Ascending aorta (tissue), 2 donors: ENCODE measurements around the gene REXO1. TPM values are rescaled to one million over a fixed set of nuclear protein-coding genes. Genes with fewer than 3 reads are reported as not detected.
A peak's percentile ranks its signal among the peaks of the same experiment; 100 is the strongest.
"Not testable (repeated sequence)": the region's sequence is repeated elsewhere in the genome, so short reads cannot be mapped to it uniquely, and the experiment has no call there.

Experiments used
- DNase-seq, 2 donors: peaks; one replicate each; pipeline ENCODE4 v3.0.0-alpha.2; 2019; ENCODE audit warnings: low spot score in 2 of 2
- H3K27ac ChIP-seq, 2 donors: fragments of 200-600 bp; sonication (generic); one replicate each; pipeline ENCODE4 v1.5.1; 2016 to 2017; ENCODE audit warnings: mild to moderate bottlenecking in 1 of 2
- H3K27me3 ChIP-seq: fragments of 200-600 bp; sonication (generic); one replicate; pipeline ENCODE4 v1.5.1; 2017
- H3K36me3 ChIP-seq, 2 donors: fragments of 200-600 bp; sonication (generic); one replicate each; pipeline ENCODE4 v1.5.1; 2016
- H3K4me1 ChIP-seq, 2 donors: fragments of 200-600 bp; sonication (generic); one replicate each; pipeline ENCODE4 v1.5.1; 2016 to 2017; ENCODE audit warnings: mild to moderate bottlenecking in 1 of 2
- H3K4me3 ChIP-seq, 2 donors: fragments of 200-600 bp; sonication (generic); one replicate each; pipeline ENCODE4 v1.5.1; 2016 to 2017; ENCODE audit warnings: mild to moderate bottlenecking in 1 of 2
- H3K9me3 ChIP-seq, 2 donors: fragments of 200-600 bp; sonication (generic); one replicate each; pipeline ENCODE4 v1.5.1; 2016
- intact Hi-C: fragments of 100-400 bp; cut with DNase I; formaldehyde crosslinking; loops from one replicate; pipeline ENCODE4 v1.15.1; 2023
- total RNA-seq: library from RNA; depleted of rRNA; stranded (reverse); fragments of >200 nt; gene quantifications from one replicate; pipeline ENCODE4 v1.1.0, GENCODE V29; 2016
- TF ChIP-seq, protein P1 (sequence below), 3 experiments: fragments of 200-600 bp in 2 of 3; fragments of 450-650 bp in 1 of 3; sonication (generic) in 2 of 3; IDR thresholded peaks; one replicate each; pipeline ENCODE4 v1.5.1; 2016 to 2019; ENCODE audit warnings: antibody characterized with exemption in 3 of 3, mild to moderate bottlenecking in 1 of 3, moderate library complexity in 1 of 3

Gene REXO1
- total RNA-seq, 1 donor from 2014 or later = 45.1 TPM

DNA sequence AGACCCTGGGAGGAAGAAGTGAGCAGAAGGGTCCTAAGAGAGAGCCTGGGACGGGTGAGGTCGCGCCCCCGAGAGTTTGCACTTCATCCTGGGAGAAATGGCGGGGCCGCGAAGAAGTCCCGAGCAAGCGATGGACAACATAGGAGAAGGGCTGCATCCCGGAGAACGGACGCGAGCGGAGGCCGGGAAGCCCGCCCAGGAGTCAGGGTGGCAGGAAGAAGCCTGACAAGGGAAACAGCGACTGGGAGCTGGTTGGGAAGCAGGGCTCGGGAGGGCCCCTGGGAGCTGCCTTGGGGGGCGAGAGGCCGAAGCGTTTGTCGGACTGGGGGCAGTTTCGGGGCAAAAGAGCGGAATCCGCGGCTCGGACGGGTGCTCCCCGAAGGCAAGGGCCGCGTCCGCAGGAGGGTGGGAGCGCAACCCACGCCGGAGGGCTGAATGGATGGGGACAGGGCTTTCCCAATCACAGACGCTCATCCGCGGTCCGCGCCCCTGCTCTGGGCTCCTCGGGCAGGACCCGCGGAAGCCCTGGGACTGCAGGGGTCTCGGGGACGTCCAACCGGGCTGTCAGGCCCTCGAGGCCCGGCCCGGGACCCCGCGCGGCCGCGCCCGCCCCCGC is 36.5 kb upstream of the REXO1 start:
- H3K4me1 ChIP-seq = peaks cover 15 to 26% of the 10 kb centered on the region in 2 donors
- H3K4me3 ChIP-seq = peak overlapping the region; percentile 93 to 100
- H3K9me3 ChIP-seq = no peaks in the 10 kb centered on the region
- peaks cover 0 to 3% of the 10 kb centered on the region in 2 donors for H3K36me3 ChIP-seq
- peak overlapping the region; percentile 84 to 88 for H3K27ac ChIP-seq
- H3K27me3 ChIP-seq = no peaks in the 10 kb centered on the region
- no peak for DNase-seq
- intact Hi-C loops = loop anchor here (1.0 to 2.0 kb wide), 3 partner anchors 9 to 20 kb away; partner anchors contain the start of genes ADAT3 and SCAMP4
- TF ChIP-seq, protein P1, sequence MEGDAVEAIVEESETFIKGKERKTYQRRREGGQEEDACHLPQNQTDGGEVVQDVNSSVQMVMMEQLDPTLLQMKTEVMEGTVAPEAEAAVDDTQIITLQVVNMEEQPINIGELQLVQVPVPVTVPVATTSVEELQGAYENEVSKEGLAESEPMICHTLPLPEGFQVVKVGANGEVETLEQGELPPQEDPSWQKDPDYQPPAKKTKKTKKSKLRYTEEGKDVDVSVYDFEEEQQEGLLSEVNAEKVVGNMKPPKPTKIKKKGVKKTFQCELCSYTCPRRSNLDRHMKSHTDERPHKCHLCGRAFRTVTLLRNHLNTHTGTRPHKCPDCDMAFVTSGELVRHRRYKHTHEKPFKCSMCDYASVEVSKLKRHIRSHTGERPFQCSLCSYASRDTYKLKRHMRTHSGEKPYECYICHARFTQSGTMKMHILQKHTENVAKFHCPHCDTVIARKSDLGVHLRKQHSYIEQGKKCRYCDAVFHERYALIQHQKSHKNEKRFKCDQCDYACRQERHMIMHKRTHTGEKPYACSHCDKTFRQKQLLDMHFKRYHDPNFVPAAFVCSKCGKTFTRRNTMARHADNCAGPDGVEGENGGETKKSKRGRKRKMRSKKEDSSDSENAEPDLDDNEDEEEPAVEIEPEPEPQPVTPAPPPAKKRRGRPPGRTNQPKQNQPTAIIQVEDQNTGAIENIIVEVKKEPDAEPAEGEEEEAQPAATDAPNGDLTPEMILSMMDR (IDR thresholded peaks at IDR 0.05) = peak in 1 of 3 experiments; percentile 1

DNA sequence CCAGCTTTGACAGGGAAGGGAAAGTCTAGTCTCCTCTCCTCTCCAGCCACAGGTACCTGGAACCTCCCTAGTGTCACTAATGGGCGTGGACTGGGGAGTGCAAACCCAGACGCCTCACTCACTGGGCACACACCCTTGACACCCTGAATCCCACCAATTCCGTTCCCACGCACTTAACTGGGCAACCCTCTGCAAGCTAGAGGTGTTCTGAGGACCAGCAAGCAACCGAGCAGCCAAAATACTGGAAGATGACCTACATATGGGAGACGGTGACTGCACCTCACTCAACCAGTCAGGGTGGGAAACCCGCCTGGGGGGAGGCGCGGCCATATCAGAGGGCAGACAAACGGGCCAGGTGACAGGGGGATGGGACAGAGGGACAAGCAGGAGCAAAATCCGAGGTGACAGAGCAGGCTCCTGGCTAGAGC is 36.0 kb upstream of the REXO1 start:
- no peak for DNase-seq
- intact Hi-C loops = loop anchor here (2.0 kb wide), 2 partner anchors 20 kb away; partner anchors contain the start of genes ADAT3 and SCAMP4
- Histone ChIP-seq H3K27me3 (no peaks in the 10 kb centered on the region), H3K36me3 (peaks cover 0 to 3% of the 10 kb centered on the region in 2 donors), H3K4me3 (peak overlapping the region; percentile 93 to 100), H3K9me3 (no peaks in the 10 kb centered on the region), H3K27ac (peak overlapping the region; percentile 84 to 88), H3K4me1 (peaks cover 15 to 26% of the 10 kb centered on the region in 2 donors)
- TF ChIP-seq, protein P1 (IDR thresholded peaks at IDR 0.05) = no peak

DNA sequence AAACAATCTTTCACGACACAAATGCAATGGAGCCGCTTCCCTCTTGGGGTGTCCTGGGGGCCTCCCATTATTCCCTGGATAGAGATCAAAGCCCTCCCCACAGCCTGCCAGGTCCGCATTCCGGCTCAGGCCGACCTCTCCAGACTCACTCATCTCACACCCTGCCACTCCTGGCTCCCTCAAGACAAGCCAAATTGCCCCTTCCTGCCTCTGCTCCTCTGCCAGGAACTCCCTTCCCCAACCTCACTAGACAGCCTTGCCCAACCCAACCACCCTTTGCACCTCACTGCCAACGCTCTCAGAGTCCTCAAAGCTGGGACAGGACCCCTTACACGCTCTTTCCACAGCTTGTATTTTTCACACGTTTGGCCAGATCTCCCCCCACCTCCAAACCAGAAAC is 35.5 kb upstream of the REXO1 start:
- H3K9me3 ChIP-seq = no peaks in the 10 kb centered on the region
- TF ChIP-seq, protein P1 (IDR thresholded peaks at IDR 0.05) = no peak
- peak overlapping the region; percentile 12 to 21 for H3K27ac ChIP-seq
- peaks cover 0 to 3% of the 10 kb centered on the region in 2 donors for H3K36me3 ChIP-seq
- H3K4me3 ChIP-seq = peak overlapping the region; percentile 93 to 100
- peaks cover 15 to 26% of the 10 kb centered on the region in 2 donors for H3K4me1 ChIP-seq
- intact Hi-C loops = loop anchor here (2.0 kb wide), 2 partner anchors 19 to 21 kb away; partner anchors contain the start of genes ADAT3 and SCAMP4
- DNase-seq = no peak
- H3K27me3 ChIP-seq = no peaks in the 10 kb centered on the region

DNA sequence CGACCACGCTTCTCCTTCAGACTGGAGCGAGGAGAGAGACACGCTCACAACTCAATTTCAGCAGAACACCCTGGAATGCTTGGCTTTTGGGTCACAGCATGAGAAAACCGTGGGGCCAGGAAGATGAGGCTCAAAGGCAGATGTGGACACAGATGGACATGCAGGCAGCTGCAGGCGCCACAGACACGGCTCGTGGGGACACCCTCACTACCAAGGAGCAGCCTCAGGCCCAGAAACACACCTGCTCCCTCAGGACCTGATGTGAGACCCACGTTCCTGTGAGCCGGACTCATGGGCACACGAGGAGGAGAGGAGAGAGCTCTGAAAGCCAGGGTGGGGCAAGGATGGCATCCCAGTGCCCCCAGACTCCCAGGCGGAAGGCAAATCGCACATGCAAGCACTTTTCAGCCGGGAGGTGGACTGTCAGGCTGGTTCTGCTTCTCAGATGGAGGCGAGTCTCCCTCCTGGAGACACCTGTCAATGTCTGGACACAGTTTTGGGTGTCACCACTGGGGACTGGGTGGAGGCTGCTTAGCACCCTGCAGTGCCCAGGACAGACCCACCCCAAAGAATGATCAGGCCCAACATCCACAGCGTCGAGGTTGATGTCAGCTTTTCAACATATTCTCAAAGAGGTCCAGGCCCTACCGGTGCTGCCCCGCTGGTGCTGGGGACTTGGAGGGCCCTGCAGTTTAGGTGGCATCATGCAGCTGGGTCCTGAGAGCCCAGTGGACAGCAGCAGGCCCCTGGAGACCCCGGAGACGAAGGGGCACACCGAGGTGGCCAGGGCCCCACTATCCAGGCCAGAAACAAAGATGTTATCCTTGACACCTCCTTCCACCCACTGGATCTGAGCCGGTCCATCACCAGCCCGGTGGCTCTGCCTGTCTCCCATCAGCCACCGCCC is 34.8 kb upstream of the REXO1 start:
- intact Hi-C loops = no loop called here
- no peak for DNase-seq
- H3K27ac ChIP-seq = peak overlapping the region; percentile 3 to 12
- no peaks in the 10 kb centered on the region for H3K9me3 ChIP-seq
- H3K36me3 ChIP-seq = peaks cover 0 to 3% of the 10 kb centered on the region in 2 donors
- peak overlapping the region in 1 of 2 donors; percentile 100 for H3K4me3 ChIP-seq
- TF ChIP-seq, protein P1 (IDR thresholded peaks at IDR 0.05) = no peak
- H3K27me3 ChIP-seq = no peaks in the 10 kb centered on the region
- H3K4me1 ChIP-seq = peaks cover 15 to 26% of the 10 kb centered on the region in 2 donors

DNA sequence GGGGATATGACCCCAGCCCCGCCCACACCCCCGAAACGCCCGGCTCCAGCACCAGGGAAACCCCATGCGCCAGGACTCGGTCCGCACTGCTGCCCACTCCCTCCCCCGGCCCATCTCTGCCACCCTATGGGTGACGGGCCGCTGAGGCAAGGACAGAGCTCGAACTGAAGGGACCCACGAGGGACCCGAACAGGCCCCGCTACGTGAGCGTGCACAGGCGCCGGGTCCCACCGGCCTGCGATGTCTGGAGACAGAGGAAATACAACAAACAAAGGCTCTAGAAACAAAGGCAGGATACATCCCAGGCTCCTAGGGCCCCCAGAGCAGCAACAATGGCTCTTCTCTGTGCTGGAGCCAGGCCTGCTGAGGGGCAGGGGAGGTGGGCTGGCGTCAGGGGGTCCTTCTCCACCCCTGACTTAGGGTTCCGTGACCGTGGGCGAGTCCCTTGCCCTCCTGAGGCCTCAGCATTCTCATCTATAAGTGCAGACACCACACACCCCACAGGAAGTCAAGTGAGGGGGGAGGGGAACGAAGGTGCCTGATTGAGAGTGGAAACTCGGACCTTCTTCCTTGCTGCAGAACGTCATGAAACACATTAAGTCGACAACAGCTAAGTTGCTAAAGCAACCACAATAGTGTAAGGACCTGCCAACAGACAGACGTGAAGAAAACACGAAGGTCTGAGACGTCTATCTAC is 34.0 kb upstream of the REXO1 start:
- Histone ChIP-seq H3K4me1 (peaks cover 15 to 26% of the 10 kb centered on the region in 2 donors), H3K9me3 (no peaks in the 10 kb centered on the region), H3K27ac (peak overlapping the region in 1 of 2 donors; percentile 11), H3K4me3 (peak overlapping the region in 1 of 2 donors; percentile 100), H3K36me3 (peaks cover 0 to 3% of the 10 kb centered on the region in 2 donors), H3K27me3 (no peaks in the 10 kb centered on the region)
- intact Hi-C loops = no loop called here
- peak in 1 of 2 donors; percentile 66 for DNase-seq
- TF ChIP-seq, protein P1 (IDR thresholded peaks at IDR 0.05) = no peak

DNA sequence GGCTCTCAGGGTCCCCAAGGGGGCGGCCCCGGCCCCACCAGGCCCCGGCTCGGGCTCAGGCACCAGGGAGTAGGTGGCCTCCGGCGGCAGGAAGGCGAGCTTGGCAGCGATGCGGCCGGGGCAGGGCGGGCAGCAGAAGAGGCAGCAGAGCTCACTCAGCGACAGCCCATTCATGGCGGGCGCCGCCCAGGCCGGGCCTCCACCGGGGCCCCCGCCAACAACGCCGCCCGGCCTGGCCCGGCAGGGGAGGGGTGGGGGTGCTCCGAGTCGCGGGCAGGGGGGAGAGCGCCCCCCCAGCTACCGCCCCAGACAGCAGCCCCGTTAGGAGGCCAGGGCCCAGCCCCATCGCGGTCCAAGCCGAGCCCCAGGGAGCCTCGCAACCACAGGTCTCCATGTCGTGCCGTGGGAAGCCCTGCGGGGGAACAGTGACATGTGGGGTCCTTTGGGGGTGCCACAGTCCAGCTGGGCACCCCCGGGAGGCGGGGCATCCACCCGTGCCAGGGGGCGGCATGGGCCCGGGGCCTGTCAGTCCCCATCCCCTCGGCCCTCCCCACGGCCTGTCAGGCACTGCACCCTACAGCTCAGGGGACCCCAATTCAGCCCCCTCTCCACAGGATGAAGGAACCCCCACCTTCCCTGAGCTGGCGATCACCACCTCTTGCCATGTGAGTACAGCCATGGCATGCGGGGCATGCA is 33.3 kb upstream of the REXO1 start:
- peaks cover 15 to 29% of the 10 kb centered on the region in 2 donors for H3K4me1 ChIP-seq
- intact Hi-C loops, DNase-seq, H3K36me3 ChIP-seq, H3K27me3 ChIP-seq, H3K9me3 ChIP-seq: not testable (repeated sequence)
- H3K4me3 ChIP-seq = peak overlapping the region in 1 of 2 donors; percentile 6
- H3K27ac ChIP-seq = peak overlapping the region in 1 of 2 donors; percentile 11
